GM12891 (cell line): Measurements from ENCODE around the gene FOSL2.

ENCODE experiments used
- DNase-seq: peaks from one replicate; pipeline ENCODE4 v3.0.0; 2011; ENCODE audit warnings: low spot score; ENCODE audit not compliant: insufficient read length
- FAIRE-seq: peaks from 2 replicates; lab custom pipeline; 2011; peaks lifted over from hg19 to GRCh38; lab: Jason Lieb, UNC
- PAX5 ChIP-seq: IDR thresholded peaks from 2 replicates; pipeline ENCODE4 v1.6.1; 2011; ENCODE audit warnings: low read length, moderate library complexity, mild to moderate bottlenecking; ENCODE audit not compliant: insufficient read depth, severe bottlenecking
- POLR2A ChIP-seq: IDR thresholded peaks from 2 replicates; pipeline ENCODE4 v1.6.1; 2011; ENCODE audit warnings: low read depth, low read length, control low read depth
- POLR2AphosphoS5 ChIP-seq: IDR thresholded peaks from 2 replicates; pipeline ENCODE4 v1.6.1; 2011; ENCODE audit warnings: low read depth, low read length, control low read depth
- POU2F2 ChIP-seq: IDR thresholded peaks from 2 replicates; pipeline ENCODE4 v1.6.1; 2011; ENCODE audit warnings: low read depth, mild to moderate bottlenecking, control low read depth, low read length, moderate library complexity
- SPI1 ChIP-seq: IDR thresholded peaks from 2 replicates; pipeline ENCODE4 v1.6.1; 2011; ENCODE audit warnings: low read depth, low read length, control low read depth
- TAF1 ChIP-seq: IDR thresholded peaks from 2 replicates; pipeline ENCODE4 v1.6.1; 2011; ENCODE audit warnings: low read depth, low read length, control low read depth

Gene FOSL2

DNA sequence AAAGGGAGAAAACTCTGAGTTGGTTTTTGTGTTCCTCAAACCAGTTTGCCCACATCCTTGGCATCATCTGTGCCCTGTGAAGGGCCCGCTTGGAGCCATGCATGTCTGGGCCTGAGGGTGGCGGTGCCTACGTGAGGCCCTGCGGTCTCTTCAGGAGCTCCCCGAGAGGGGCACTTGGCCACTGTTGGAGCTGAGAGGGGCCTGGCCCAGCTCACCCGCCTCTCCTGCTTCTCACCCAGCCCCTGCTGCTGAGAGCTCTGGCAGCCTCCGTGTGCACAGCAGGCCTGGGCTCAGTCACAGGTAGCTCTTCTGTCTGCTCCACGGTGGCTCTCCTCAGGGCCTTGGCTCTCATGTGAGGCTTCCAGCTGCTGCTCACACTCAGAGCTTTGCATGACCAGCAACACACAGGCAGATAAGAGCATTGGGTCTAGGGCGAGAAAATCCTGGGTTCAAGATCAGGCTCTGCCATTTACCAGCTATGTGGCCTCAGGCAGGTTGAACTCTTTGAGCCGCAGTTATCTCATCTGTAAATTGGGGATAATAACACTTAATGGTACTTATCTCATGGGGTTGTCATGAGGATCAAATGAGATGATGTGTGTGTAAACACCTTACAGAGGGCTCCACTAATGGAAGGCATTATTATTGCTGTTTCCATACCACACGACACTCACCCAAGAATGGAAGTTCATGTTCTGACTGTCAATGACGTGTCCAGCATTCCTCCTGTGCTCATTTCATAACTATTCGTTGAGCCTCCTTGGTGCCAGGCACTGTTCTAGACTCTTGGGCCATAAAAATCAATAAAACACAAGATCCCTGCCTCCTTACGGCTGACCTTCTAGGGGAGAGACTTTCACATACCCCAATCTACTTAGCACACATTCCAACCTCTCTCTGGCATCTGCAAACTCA lies 61.6 kb downstream of the FOSL2 start:
- DNase-seq: no peak
- TF ChIP-seq PAX5 (no peak), POU2F2 (no peak), TAF1 (no peak), POLR2AphosphoS5 (no peak), SPI1 (no peak)
- no peak for FAIRE-seq

DNA sequence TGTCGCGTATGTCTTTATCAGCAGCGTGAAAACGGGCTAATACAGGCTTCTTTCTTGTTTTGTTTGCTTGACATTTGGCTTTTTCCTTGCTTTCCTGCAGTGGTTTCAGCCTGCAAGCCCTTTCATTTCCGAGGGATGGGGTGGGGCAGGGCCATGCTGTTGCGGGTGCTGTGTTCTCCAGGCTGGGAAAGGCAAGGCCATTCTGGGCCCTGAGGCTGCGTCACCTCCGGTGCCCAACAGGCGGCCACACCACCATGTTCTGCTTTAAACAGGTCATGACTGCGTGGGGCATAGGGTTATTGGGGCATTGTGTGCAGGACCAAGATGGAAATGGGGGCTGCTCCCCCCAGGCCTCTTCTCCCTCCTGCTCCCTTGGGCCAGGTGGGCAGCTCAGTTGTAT lies 64.6 kb downstream of the FOSL2 start:
- DNase-seq (no peak), FAIRE-seq (no peak)
- TF ChIP-seq TAF1: no peak
- no peak for TF ChIP-seq POU2F2
- TF ChIP-seq POLR2A: no peak
- TF ChIP-seq POLR2AphosphoS5: no peak
- TF ChIP-seq SPI1: no peak
- no peak for TF ChIP-seq PAX5

DNA sequence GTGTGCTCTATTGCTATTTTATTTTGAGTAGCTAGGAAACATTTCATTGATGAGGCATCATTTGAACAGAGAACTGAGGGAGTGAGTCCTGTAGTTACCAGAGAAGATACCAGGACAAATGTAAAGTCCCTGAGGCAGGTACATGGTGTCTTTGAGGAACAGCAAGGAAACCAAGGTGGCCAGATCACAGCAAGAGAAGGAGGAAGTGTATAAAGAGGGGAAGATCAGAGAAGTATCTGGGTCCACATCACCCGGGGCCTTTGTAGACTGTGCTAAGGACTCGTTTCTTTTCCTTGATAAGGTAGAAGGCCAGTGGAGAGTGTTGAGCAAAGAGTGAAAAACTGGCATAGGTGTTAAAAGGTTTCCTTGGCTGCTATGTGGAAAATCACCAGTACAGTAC lies 68.4 kb downstream of the FOSL2 start:
- TF ChIP-seq PAX5 (no peak), TAF1 (no peak), POU2F2 (no peak), POLR2A (no peak), POLR2AphosphoS5 (no peak), SPI1 (no peak; the same call in 1 of the 2 replicates)
- no peak for DNase-seq
- no peak for FAIRE-seq

DNA sequence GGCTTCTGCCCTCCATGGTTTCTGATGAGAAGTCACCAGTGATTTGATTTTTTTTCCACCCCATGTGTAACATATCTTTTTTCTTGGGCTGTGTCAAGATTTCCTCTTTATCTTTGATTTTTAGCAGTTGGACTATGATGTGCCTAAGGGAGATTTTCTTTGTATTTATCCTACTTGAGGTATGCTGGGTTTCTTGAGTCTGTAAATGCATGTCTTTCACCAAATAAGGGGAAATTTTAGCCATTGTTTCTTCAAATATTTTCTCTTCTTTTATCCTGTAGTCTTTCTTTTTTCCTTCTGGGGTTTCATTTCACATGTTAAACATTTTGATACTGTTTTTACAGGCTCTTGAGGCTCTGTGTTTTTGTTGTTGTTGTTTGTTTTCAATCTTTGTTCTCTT lies 69.5 kb downstream of the FOSL2 start:
- no peak for DNase-seq
- no peak for FAIRE-seq
- TF ChIP-seq TAF1 (no peak), SPI1 (no peak), POU2F2 (no peak), POLR2A (no peak), PAX5 (no peak), POLR2AphosphoS5 (no peak)

DNA sequence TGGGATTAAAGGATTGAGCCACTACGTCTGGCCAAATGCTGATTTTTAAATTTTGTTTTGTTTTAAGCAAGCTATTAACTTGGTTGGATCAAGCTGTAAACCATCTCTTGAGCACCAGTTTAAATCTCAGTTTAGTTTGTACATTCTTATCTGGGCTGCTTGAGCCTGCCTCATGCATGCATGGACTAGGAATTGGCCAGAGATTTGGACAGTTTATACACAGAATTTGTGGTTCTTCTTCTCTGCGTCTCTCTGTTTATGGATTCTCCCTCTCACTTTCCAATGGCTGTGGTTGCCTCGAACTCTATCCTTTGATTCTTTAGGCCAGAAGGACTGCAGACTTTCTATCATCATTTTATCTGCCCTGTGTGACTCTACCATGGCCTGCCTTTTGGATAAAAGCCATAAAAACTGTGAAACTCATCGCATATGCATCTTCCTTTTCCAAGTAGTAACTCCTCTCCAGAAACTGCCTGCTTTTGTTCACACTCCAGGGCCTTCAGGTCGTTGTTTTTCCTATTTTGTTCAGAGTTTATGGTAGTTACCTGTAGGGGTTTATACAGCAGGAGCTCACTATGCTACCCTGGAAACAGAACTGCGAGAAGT lies 70.7 kb downstream of the FOSL2 start:
- DNase-seq (no peak), FAIRE-seq (no peak)
- TF ChIP-seq POU2F2: no peak

DNA sequence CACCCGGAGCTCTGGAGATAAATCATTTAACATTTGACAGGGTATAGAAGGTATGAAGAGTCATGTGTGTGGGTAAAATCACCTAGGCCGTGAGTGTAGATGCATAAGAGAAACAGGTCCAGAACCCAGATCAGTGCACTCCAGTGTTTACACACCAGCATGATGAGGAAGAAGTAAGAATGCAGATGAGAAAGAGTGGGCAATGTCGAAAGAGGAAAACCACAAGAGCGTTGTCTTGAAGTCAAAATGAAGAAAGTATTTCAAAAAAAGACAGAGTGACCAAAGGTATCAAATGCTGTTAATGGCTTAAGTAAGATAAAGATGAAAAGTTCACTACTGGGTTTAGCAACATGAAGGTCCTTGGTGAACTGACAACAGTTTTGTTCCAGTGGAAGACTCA lies 71.2 kb downstream of the FOSL2 start:
- DNase-seq: no peak
- TF ChIP-seq SPI1 (no peak), TAF1 (no peak), POU2F2 (no peak), PAX5 (no peak), POLR2A (no peak), POLR2AphosphoS5 (no peak)
- FAIRE-seq: no peak

DNA sequence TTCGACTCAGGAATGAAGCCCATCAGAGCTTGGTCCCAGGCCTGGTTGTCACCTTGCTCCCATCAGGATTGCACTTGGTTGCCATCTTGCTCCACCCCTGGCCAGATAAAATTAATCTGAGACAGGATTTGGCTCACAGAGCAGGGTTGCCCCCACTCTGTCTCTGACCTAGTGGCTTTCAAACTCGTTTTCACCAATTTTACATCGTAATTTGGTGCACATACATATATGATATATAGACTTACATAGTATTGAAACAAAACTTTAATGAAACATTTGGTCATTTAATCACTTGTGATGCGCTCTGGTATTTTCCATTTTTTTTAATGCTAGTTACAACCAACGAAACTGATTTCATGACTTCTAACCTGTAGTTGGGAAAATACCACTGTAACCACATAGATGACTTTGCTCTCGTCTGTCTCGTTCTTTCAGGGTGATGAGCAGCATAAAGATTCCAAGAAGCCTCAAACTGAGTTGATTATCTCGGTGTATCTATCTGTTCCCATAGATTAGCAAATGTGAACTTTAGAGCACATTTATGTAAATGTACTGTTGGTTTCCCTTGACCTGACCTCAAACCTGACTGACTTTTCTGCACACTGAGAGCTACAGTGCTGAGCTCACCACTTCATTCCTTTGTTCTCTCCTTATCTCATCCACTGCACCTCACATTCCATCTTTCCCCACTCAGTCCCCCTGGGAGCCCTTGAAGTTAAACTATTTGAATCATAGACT lies 72.7 kb downstream of the FOSL2 start:
- TF ChIP-seq TAF1 (no peak), POU2F2 (no peak), SPI1 (no peak), PAX5 (no peak), POLR2AphosphoS5 (no peak), POLR2A (no peak)
- FAIRE-seq: no peak
- no peak for DNase-seq
